ENCODE measurements around the gene KDM1A. TPM values are rescaled to one million over a fixed set of nuclear protein-coding genes. Genes with fewer than 3 reads are reported as not detected.

Gene KDM1A
- total and polyA plus RNA-seq, 9 of the 15 experiments (the other 6 are each of a cell fraction or from before 2014, with no cell fraction given), result 59.2 to 181 (median 168) TPM

DNA sequence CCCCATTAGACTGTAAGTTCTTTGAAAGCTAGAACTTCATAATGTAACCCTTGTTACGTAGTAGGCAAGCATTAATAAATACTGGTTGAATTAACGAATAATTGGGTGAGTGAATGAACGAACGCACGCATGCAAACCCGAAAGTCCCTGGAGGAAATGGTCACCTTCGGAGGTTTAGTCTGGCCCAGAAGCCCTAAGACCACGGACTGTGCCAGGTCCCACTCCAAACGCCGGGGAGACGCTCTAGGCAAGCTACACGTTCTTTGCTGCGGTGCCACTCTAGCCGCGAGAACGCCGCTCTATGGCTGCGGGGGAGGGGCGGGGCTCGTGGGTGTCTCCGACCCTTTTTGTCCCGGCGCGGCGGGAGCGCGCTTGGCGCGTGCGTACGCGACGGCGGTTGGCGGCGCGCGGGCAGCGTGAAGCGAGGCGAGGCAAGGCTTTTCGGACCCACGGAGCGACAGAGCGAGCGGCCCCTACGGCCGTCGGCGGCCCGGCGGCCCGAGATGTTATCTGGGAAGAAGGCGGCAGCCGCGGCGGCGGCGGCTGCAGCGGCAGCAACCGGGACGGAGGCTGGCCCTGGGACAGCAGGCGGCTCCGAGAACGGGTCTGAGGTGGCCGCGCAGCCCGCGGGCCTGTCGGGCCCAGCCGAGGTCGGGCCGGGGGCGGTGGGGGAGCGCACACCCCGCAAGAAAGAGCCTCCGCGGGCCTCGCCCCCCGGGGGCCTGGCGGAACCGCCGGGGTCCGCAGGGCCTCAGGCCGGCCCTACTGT, at the start of gene KDM1A (continued):
- peak; percentile 81; the same call in 1 of the 2 replicates for TF ChIP-seq ZNF584 (CRISPR knock-in tag; IDR thresholded peaks at IDR 0.05; ENCODE audit: low read depth)
- TF ChIP-seq, protein P1, sequence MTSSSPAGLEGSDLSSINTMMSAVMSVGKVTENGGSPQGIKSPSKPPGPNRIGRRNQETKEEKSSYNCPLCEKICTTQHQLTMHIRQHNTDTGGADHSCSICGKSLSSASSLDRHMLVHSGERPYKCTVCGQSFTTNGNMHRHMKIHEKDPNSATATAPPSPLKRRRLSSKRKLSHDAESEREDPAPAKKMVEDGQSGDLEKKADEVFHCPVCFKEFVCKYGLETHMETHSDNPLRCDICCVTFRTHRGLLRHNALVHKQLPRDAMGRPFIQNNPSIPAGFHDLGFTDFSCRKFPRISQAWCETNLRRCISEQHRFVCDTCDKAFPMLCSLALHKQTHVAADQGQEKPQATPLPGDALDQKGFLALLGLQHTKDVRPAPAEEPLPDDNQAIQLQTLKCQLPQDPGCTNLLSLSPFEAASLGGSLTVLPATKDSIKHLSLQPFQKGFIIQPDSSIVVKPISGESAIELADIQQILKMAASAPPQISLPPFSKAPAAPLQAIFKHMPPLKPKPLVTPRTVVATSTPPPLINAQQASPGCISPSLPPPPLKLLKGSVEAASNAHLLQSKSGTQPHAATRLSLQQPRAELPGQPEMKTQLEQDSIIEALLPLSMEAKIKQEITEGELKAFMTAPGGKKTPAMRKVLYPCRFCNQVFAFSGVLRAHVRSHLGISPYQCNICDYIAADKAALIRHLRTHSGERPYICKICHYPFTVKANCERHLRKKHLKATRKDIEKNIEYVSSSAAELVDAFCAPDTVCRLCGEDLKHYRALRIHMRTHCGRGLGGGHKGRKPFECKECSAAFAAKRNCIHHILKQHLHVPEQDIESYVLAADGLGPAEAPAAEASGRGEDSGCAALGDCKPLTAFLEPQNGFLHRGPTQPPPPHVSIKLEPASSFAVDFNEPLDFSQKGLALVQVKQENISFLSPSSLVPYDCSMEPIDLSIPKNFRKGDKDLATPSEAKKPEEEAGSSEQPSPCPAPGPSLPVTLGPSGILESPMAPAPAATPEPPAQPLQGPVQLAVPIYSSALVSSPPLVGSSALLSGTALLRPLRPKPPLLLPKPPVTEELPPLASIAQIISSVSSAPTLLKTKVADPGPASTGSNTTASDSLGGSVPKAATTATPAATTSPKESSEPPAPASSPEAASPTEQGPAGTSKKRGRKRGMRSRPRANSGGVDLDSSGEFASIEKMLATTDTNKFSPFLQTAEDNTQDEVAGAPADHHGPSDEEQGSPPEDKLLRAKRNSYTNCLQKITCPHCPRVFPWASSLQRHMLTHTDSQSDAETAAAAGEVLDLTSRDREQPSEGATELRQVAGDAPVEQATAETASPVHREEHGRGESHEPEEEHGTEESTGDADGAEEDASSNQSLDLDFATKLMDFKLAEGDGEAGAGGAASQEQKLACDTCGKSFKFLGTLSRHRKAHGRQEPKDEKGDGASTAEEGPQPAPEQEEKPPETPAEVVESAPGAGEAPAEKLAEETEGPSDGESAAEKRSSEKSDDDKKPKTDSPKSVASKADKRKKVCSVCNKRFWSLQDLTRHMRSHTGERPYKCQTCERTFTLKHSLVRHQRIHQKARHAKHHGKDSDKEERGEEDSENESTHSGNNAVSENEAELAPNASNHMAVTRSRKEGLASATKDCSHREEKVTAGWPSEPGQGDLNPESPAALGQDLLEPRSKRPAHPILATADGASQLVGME (CRISPR knock-in tag; IDR thresholded peaks at IDR 0.05), result no peak
- no peak for TF ChIP-seq TEAD2 (tag; IDR thresholded peaks at IDR 0.05)
- no peak for TF ChIP-seq ZNF561 (CRISPR knock-in tag; conservative IDR thresholded peaks at IDR 0.05)
- TF ChIP-seq ZNF785 (CRISPR knock-in tag; IDR thresholded peaks at IDR 0.05), result no peak
- TF ChIP-seq, protein P2, sequence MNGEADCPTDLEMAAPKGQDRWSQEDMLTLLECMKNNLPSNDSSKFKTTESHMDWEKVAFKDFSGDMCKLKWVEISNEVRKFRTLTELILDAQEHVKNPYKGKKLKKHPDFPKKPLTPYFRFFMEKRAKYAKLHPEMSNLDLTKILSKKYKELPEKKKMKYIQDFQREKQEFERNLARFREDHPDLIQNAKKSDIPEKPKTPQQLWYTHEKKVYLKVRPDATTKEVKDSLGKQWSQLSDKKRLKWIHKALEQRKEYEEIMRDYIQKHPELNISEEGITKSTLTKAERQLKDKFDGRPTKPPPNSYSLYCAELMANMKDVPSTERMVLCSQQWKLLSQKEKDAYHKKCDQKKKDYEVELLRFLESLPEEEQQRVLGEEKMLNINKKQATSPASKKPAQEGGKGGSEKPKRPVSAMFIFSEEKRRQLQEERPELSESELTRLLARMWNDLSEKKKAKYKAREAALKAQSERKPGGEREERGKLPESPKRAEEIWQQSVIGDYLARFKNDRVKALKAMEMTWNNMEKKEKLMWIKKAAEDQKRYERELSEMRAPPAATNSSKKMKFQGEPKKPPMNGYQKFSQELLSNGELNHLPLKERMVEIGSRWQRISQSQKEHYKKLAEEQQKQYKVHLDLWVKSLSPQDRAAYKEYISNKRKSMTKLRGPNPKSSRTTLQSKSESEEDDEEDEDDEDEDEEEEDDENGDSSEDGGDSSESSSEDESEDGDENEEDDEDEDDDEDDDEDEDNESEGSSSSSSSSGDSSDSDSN (IDR thresholded peaks at IDR 0.05; ENCODE audit: borderline replicate concordance in 1 of 2, low read depth in 2 of 2, low read length in 2 of 2), result peak; percentile 58 to 82; a peak in 3 of 4 replicates
- TF ChIP-seq NR2C2 (CRISPR knock-in tag; IDR thresholded peaks at IDR 0.05), result peak; percentile 70; the same call in 1 of the 2 replicates
- TF ChIP-seq NR2C2 (tag; IDR thresholded peaks at IDR 0.05), result peak; percentile 77; the same call in 1 of the 2 replicates
- TF ChIP-seq, protein P3, sequence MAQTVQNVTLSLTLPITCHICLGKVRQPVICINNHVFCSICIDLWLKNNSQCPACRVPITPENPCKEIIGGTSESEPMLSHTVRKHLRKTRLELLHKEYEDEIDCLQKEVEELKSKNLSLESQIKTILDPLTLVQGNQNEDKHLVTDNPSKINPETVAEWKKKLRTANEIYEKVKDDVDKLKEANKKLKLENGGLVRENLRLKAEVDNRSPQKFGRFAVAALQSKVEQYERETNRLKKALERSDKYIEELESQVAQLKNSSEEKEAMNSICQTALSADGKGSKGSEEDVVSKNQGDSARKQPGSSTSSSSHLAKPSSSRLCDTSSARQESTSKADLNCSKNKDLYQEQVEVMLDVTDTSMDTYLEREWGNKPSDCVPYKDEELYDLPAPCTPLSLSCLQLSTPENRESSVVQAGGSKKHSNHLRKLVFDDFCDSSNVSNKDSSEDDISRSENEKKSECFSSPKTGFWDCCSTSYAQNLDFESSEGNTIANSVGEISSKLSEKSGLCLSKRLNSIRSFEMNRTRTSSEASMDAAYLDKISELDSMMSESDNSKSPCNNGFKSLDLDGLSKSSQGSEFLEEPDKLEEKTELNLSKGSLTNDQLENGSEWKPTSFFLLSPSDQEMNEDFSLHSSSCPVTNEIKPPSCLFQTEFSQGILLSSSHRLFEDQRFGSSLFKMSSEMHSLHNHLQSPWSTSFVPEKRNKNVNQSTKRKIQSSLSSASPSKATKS (CRISPR knock-in tag; IDR thresholded peaks at IDR 0.05), result no peak
- TF ChIP-seq MED1 (CRISPR knock-in tag; IDR thresholded peaks at IDR 0.05; ENCODE audit: borderline replicate concordance), result no peak; the same call in 1 of the 2 replicates
- no peak for TF ChIP-seq BCL6 (CRISPR knock-in tag; IDR thresholded peaks at IDR 0.05)
- no peak for TF ChIP-seq CREBBP (IDR thresholded peaks at IDR 0.05; ENCODE audit: low read depth, low read length)
- peak; percentile 96 for TF ChIP-seq MYC (IDR thresholded peaks at IDR 0.05; ENCODE audit: low read depth, low read length)
- TF ChIP-seq MYC (CRISPR knock-in tag; IDR thresholded peaks at IDR 0.05; ENCODE audit: borderline replicate concordance, low read depth), result peak; percentile 75; the same call in 1 of the 2 replicates
- TF ChIP-seq HNRNPUL1 (IDR thresholded peaks at IDR 0.05; ENCODE audit: low read length), result no peak
- peak; percentile 86; the same call in 1 of the 2 replicates for TF ChIP-seq ZZZ3 (IDR thresholded peaks at IDR 0.05)
- TF ChIP-seq ZNF507 (tag; conservative IDR thresholded peaks at IDR 0.05), result no peak
- TF ChIP-seq RBM34 (IDR thresholded peaks at IDR 0.05; ENCODE audit: borderline replicate concordance, insufficient read depth, low read length), result no peak

Data from K562 (cell line).